Limb (tissue), 2 donors: ENCODE results near the gene ARHGEF7.

ENCODE experiments used
- DNase-seq, 2 donors: peaks; one replicate each; pipeline ENCODE4 v3.0.0-alpha.2; 2016; ENCODE audit errors: extremely low spot score in 2 of 2

ARHGEF7 gene

DNA sequence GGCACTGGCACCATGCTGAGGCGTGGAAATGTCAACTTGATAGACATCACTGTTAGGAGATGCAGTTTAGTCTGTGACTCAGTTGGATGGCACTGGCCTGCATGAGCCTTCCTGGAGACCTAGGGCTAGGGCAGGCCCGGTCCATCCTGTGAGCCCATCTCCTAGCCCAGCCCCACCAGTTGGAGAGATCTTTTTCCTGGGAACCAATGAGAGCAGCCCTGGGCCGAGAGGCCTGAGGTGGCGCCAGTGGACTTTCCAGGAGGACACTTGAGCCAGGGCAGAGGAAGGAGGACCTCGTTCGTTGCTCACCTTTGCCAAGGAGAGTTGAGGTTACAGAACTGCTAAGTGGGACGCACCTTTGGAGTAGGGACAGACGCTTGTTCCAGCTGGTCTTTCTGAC is 104.8 kb downstream of the ARHGEF7 start:
- DNase-seq, result no peak

DNA sequence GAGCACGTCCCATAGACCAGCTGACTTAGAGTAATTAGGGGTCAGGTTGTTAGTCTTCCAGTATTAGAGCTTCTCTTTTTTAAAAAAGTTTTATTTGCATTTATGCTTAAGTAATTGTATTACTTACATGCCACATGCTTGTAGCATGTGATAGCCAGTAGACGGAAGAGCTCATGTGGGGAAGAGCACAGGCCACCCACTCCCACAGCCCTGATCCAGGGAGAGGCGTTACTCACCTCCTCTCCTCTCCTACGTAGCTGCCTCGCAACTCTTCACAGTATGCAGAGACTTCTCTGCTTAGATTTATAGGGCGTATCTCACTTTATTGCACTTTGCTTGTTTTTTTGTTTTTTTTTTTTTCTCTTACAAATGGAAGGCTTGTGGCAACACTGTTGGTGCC is 110.1 kb downstream of the ARHGEF7 start:
- no peak for DNase-seq

DNA sequence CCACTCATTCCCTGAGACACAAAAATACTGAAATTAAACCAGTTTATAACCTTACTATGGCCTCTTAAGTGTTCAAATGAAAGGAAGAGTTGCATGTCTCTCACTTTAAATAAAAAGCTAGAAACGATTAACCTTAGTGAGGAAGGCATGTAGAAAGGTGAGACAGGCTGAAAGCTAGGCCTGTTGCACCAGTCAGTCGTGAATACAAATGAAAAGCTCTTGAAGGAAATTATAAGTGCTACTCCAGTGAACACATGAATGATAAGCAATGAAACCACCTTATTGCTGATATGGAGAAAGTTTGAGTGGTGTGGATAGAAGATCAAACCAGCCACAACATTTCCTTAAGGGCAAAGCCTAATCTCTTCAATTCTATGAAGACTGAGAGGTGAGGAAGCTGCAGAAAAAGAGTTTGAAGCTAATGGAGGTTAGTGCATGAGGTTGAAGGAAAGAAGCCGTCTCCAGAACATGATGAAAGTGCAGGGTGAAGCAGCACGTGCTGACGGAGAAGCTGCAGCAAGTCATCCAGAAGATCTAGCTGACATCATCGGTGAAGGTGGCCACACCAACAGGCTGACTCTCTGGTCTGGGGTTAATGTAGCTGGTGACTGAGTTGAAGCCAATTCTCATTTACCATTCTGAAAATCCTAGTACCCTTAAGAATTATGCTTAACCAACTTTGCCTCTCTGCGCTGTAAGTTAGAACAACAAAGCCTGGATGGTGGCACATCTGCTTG is 110.9 kb downstream of the ARHGEF7 start:
- no peak for DNase-seq

DNA sequence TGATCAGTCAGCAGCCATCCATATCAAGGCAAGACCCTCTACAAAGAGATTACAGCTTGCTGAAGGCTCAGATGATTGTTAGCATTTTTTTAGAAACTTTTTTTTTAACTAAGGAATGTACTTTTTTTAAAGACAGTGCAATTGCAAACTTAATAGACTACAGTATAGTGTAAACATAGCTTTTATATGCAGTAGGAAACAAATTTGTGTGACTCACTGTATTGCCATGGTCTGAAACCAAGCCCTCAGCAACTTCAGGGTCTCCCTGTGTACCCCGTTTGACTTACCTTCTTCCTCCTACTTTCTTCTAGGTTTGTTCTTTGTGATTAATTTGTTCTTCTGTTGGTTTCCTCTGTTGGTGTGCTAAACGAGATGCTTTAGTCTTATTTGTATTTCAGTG is 112.3 kb downstream of the ARHGEF7 start:
- DNase-seq, result no peak

DNA sequence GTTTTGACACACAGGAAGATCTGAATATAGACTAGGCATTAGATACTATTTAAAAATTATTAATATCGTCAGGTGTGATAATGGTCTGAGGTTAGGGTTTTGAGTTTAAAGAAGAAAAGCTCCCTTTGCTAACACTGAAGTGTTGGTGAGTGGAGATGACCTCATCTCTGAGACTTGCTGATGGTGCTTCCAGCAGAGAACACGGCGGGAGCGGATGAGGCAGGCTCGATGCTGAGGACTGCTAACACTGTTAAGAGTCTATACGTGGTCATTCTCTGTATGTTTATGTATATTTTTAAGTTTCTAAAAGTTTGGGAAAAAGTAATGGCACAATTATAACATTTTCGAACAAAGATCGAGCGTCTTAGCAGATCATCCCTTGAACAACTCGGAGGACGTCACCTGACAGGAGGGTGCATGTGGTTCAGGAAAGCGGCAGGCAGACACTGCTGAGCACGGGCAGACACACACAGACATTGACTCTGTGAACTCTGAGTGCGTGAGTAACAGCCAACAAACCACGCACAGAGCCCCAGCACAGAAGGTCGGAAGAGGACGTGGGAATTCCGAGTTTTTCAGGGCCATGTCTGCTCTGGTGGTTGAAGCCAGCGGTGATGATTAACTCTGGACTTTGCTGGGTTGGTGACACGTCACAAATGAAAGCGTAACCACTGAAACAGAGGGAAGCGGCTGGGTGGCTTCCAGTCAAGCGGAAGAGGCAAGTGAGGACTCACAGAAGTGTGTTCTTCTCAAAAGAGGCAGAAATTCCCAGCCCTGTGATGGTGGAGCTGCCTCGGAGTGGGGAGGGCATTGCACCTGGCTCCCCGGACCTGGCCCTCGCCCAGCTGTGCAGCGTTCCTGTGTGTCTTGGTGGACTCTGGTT is 113.4 kb downstream of the ARHGEF7 start:
- no peak for DNase-seq

DNA sequence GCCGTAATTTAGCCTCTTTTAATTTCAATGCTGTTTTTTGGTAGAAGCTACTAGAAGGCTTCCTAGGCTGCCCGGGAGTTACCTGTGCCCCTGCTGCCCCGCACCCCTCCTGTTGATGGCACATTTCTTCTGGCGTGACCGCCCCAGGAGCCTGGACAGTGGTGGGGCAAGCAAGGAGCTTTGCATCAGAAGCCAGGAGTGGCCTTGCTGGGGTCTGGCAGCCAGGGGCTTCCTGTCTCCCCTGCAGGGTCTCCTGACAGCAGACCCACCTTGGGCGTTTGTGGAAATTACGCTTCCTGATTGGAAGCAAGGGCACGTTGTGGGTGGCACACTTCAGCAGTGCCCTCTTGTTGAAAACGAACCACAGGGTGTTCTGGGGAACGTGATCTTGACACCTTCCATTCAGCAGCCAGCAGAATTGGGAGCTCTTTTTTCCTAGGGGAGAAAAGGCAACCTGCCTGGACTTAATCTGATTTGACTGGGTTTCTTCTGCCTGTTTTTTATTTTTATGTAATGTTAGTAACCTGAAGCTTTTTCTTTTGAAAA is 115.3 kb downstream of the ARHGEF7 start:
- DNase-seq, result no peak

DNA sequence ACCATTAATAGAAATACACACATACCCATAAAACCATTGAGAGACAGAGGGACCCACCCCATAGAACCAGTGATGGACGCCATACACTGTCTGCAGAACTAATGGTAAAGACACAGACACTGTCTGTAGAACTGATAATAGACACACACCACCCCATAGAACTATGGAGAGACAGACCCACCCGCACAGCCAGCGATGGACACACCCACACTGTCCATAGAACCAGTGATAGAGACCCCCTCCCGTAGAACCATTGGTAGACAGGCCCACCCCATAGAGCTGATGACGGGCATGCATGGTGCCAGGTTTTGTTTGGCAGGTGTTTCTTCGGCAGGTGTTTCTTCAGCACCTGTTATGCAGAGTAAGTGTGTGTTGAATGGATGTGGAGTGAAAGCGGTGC is 117.1 kb downstream of the ARHGEF7 start:
- no peak for DNase-seq

DNA sequence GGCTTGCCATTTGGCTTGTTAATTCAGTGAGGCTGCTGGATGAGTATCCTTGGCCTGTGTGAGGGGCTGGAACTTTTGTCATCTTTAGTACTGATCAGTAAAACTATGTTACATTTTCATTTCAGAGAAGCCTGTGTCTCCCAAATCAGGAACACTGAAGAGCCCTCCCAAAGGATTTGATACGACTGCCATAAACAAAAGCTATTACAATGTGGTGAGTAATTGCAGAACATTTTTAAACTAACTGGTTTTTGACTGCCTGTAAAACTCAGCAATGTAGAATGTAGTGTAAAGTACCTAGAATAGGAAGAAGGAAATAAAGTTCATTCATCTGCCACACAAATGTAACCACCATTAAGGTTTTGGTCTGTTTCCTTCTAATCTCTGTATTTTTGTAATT is 118.0 kb downstream of the ARHGEF7 start:
- DNase-seq, result no peak

DNA sequence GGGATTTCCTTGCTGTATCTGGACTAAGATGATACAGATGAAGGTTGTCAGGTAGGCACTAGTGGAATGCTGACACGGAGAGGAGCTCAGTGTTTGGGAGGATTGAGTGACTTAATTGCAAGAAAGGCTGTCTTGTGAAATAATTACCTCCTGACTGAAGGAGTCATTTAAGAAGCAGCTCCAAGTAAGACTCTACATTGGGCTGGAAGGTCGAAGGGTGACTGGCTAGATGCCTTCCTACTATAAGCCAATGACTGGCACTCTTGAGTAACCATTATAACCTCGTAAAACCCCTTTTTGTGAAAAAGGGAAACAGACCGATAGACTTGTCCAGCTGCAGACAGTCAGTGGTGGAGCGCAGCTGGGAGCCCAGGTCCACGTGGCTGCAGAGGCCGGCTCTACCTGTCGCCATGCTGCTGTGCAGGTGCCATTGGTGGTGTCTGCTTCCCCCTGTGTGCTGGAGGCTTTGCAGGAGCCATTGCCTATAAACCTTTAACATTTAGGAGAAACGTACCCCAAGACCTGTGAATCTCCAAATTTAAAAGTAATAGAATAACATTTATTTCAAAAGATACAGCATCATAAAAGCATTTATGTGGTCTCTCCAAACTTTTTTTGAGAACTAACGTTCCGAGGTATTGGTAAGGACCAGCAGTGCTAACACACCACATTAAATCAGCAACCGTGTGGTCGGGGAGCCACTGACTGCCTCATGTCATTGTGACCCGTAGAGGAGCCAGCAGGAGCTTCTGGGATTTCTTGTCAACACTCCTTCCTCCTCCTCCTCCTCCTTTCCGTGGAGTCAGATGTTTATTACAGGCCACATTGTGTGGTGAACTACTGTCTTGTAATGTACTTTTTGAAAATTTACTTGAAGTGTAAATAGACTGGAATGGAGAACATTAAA is 124.9 kb downstream of the ARHGEF7 start:
- no peak for DNase-seq

DNA sequence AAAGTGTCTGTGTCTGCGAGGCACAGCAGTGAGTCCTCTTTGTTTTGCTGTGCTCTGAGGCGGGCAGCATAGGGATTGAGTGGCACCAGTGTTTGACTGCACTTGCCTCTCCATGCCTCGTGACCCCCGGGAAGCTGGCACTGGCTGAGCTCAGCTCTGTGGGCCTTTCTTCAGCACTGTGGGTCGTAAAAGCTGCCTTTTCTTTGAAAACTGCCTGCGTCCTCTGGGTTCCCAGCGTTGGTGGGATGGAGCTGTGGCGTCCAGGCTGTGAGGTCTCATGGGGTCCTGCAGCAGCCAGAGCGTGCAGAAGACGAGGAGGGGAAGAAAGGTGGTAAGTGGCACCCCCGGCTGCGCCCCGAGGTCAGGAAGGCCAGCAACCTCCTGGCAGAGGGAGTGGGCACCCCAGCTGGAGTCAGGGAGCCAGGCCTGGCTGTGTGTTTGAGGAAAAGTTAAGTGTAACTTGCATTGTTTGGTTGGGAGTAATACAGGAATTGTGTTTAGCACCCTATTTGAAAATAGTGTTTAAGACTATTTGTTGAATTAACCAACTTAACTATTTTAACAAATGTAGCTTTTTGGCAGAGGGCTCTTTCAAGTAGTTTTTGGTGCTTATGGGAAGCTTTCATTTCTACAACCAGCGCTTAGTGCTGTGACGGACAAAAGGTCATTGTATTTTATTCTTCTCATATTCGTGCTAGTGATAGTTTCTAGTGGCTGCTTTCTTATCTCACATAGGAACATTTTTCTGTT is 126.1 kb downstream of the ARHGEF7 start:
- peak in 1 of 2 donors; percentile 45 for DNase-seq

DNA sequence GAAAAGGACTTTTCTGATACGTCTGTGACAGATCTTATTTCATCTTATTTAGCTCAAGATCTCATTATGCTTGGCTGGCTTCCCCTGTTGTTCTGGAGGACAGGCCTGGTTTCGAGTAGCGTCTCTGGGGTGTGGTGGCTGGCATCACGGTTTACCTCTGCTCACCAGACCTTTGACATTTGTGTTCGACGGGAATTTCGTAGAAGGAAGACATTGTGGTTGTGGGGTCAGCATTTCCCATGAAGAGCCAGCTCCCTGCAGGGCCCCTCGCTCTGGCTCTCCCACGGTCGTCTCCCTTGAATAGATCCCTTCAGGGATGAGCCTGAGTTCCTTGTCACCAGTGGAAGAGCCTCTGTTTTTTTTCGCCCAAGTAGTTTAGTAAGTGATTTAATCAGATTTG is 126.8 kb downstream of the ARHGEF7 start:
- no peak for DNase-seq

DNA sequence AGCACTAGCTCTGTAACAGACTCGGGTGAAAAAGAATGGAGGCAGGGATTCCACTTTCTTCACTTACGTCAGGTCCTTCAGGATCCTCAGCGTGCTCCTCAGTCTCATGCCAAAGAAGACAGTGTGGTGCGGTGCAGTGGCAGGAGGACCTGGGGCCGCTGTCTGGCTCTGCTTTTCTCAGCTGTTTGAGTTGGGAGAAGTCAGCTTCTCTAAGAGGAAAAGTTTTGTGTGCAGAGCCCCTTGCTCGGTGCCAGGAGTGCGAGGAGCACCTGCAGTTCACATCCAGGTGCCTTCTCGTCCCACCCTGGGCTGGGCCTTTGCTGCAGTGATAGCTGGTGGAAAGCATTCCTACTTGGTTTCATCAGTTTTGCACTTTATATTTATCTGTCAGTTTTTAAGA is 127.5 kb downstream of the ARHGEF7 start:
- no peak for DNase-seq

DNA sequence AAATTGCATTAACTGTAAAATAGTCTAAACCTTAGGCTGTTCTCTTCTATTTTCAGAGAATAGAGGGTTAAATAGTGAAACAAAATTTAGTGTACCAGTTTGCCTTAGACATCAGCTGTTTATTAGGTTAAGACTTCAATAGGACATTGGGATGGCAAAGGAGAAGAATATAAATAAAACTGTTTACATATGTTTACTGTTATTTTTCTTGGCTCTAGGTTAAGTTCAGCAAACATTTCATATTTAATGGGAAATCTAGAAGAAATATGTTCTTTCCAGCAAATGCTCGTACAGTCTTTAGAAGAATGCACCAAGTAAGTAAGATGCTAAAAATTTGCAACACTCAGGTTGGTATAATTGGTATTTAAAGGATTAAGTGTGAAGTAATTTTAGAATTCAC is 128.9 kb downstream of the ARHGEF7 start:
- DNase-seq, result no peak

DNA sequence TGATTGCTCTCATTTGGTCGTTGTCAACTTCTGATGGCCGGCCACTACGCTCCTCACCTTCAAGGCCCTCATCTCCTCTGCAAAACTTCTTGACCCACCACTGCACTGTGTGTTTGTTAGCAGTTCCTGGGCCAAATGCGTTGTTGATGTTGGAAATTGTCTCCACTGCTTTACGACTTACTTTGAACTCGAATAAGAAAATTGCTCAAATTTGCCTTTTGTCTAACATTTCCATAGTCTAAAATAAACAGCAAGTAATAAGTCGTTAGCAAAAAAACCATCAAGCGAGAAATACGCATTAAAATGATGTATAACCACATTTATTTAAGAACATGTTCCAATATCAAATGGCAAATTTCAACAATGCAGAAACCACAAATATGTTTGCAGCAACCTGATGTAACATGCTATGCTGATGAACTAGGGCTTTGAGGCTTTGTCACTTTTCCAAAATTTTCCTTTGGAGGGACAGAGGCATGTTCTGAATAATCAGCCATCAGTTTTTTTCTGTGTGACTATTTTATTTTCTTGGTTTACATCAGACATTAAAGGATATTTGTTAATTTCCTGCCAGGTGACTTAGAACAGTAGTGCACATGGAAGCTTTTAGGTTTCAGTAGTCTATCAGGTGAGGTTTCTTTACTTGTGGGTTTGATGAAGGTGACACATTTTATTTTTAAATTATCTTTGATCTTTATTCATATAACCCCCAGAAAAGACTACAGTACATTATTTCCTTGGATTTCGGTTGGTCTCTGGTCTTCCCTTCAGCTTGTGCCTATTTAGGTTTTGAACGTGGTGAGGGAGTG is 130.7 kb downstream of the ARHGEF7 start:
- DNase-seq, result no peak

DNA sequence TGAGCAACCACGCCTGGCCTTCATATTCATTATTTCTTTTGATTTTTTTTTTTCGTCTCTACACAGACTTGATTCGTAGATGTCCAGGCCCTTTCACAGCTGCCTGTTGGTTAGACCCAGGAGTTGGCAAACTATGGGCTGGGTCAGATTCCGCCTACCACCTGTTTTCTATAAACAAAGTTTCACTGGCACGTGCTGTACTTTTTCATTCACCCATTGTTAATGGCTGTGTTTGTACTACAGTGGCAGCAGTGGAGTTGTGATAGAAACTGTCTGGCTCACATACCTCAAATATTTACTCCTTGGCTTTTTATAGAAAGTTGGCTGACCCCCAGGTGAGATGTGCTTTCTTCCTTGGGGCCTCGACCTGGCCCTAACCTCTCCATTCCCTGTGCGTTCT is 132.4 kb downstream of the ARHGEF7 start:
- peak in 1 of 2 donors; percentile 38 for DNase-seq

DNA sequence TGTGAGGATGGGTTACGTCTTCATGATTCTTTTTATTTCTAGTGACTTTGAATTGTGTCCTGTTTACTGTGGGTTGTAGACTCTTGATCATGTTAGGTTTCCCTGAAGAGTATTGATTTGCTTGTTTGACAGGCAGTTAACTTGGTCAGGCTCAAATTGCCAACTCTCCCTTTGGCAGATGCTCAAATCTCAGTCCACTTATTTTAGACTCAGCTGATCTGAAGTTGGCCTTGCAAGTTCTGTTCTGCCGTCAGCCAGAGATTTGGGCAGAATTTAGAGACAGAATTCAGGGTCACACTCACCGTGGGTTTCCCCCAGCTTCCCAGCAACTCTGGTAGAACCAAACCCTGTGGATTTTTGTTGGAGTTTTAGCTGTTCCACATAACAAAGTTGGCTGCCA is 133.7 kb downstream of the ARHGEF7 start:
- DNase-seq, result no peak

DNA sequence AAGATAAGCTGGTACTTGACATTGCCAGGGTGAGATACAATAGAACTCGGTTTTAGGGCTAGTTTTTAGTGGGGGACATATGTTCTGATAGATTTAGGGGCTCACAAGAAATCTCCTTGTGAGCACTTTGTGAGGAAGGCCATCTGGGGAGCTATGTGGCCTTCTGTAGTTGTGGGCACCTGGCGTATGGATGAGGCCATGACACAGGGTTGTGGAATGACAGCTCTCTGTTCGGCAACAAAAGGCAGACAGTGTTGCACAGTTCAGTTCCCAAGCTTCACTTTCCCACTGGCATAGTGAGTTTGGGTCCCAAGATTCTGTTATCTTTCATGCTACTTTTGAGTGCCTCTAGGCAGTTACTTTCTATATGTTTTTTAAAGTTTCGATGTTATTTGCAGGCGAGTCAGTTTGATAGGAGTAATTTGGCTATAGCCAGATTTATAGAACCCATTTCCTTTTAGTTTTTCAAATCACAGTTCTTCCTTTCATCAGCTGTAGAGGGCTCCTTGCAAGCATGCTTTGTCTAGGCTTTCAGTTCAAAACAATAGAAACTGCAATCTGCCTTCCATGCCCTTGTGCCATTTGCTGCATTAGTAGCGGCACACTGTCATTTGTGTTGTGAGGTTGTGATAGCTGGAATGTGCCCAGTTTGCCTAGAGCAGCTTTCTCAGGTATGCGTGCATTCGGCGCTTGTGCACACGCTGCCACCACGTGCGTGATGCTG is 134.7 kb downstream of the ARHGEF7 start:
- no peak for DNase-seq

DNA sequence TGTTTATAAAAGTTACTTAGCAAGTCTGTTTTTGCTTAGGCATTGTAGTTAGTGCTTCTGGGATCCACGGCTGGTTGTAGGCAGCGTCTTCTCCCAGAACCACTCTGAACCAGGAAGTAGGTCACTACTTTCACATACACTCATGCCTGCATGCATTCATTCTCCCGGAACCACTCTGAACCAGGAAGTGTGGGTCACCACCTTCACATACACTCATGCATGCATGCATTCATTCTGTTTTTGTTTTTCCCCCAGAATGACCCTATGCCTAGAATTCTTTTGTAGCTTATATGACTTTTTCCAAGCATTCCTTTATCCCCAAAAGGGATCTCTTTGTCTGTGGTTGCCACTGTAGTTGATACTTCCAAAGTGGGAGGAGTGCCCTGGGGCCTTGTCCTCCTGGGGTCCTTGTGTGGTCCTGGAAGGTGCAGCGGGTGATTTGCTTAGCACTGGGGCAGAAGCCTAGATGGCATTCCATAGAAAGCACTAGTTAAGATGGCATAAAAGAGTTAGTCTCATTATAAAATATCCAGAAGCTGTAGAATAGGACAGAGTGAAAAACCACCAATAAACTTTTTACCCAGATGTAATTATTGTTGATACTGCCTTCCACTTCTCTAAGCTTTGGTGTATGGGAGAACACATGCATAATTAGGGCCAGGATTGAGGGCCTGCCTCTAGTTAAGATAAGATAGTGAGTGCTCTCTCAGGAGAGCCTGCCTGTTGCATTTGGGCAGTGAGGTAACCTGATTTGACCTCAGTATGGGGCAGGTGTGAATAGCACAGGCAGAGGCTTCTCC is 136.7 kb downstream of the ARHGEF7 start:
- no peak for DNase-seq
